IMR-90 (cell line): Measurements from ENCODE around the gene PMM1. TPM values are rescaled to one million over a fixed set of nuclear protein-coding genes. Genes with fewer than 3 reads are reported as not detected.

ENCODE experiments used
- ATAC-seq: fragments of 200-7000 bp; cut with Tn5 transposase; 2 replicates; pipeline ENCODE4 v1.9.1; 2020; ENCODE audit warnings: low read depth, mild to moderate bottlenecking, moderate library complexity
- BruUV-seq: library from RNA; stranded (reverse); fragments of 400-500 nt; replicated peaks from 2 replicates; lab custom pipeline; 2021; lab: Mats Ljungman, UMichigan
- CTCF ChIA-PET: fragments of 300-600 bp; formaldehyde crosslinking; extraction: SDS; loops from one replicate; lab custom pipeline; 2021; ENCODE audit warnings: antibody characterized with exemption; lab: Yijun Ruan, JAX
- POLR2A ChIA-PET: fragments of 300-600 bp; sonication (Branson Sonifier 250); formaldehyde crosslinking; loops from one replicate; lab custom pipeline; 2022; ENCODE audit warnings: antibody characterized with exemption; ENCODE audit not compliant: unreplicated experiment; lab: Charles Lee
- DNase-seq: peaks from one replicate; pipeline ENCODE4 v3.0.0; 2013
- H2AFZ ChIP-seq: replicated peaks from 2 replicates; pipeline ENCODE3; 2013; ENCODE audit warnings: low read length, mild to moderate bottlenecking; ENCODE audit not compliant: poor library complexity
- H2AK5ac ChIP-seq: 2 replicates; pipeline ENCODE4 v1.6.1; 2013; ENCODE audit warnings: low read depth, low read length, inconsistent platforms
- H2AK9ac ChIP-seq: replicated peaks from 2 replicates; pipeline ENCODE3; 2013; ENCODE audit warnings: mild to moderate bottlenecking, low read depth, low read length, moderate library complexity; ENCODE audit not compliant: poor library complexity
- H2BK120ac ChIP-seq: 2 replicates; pipeline ENCODE4 v1.6.1; 2013; ENCODE audit warnings: low read depth, low read length, inconsistent platforms
- H2BK15ac ChIP-seq: 3 replicates; pipeline ENCODE4 v1.6.1; 2013; ENCODE audit warnings: low read depth, low read length, inconsistent platforms
- H2BK20ac ChIP-seq: 2 replicates; pipeline ENCODE4 v1.6.1; 2013; ENCODE audit warnings: low read depth, mild to moderate bottlenecking, inconsistent platforms, low read length, moderate library complexity
- H2BK5ac ChIP-seq: 2 replicates; pipeline ENCODE4 v1.6.1; 2013; ENCODE audit warnings: mild to moderate bottlenecking, low read depth, low read length, inconsistent platforms; ENCODE audit not compliant: poor library complexity, severe bottlenecking
- H3K14ac ChIP-seq: replicated peaks from 2 replicates; pipeline ENCODE4 v1.6.1; 2013; ENCODE audit warnings: low read depth, low read length, inconsistent platforms
- H3K18ac ChIP-seq: 2 replicates; pipeline ENCODE4 v1.6.1; 2013; ENCODE audit warnings: low read depth, low read length, control low read depth
- H3K23ac ChIP-seq: 2 replicates; pipeline ENCODE4 v1.6.1; 2013; ENCODE audit warnings: low read depth, low read length, inconsistent platforms
- H3K27ac ChIP-seq: 2 replicates; pipeline ENCODE4 v1.5.1; 2013; ENCODE audit warnings: mild to moderate bottlenecking, control low read depth, low read length; ENCODE audit not compliant: insufficient read depth
- H3K27me3 ChIP-seq: 2 replicates; pipeline ENCODE4 v1.6.1; 2013; ENCODE audit warnings: low read length; ENCODE audit not compliant: control insufficient read depth, insufficient read depth
- H3K36me3 ChIP-seq: 2 replicates; pipeline ENCODE4 v1.6.1; 2013; ENCODE audit warnings: low read length, mixed read lengths; ENCODE audit not compliant: control insufficient read depth, insufficient read depth
- H3K4ac ChIP-seq: 2 replicates; pipeline ENCODE4 v1.6.1; 2013; ENCODE audit warnings: low read depth, low read length, inconsistent platforms
- H3K4me1 ChIP-seq: 2 replicates; pipeline ENCODE4 v1.6.1; 2013; ENCODE audit warnings: low read length, mixed read lengths; ENCODE audit not compliant: control insufficient read depth, insufficient read depth
- H3K4me2 ChIP-seq: 2 replicates; pipeline ENCODE4 v1.6.1; 2013; ENCODE audit warnings: low read depth, mild to moderate bottlenecking, control low read depth, low read length, moderate library complexity
- H3K4me3 ChIP-seq: 2 replicates; pipeline ENCODE4 v1.5.1; 2013; ENCODE audit warnings: low read depth, mild to moderate bottlenecking, control low read depth, low read length, moderate library complexity; ENCODE audit not compliant: insufficient read depth
- H3K56ac ChIP-seq: 2 replicates; pipeline ENCODE4 v1.6.1; 2013; ENCODE audit warnings: low read length, inconsistent platforms; ENCODE audit not compliant: insufficient read depth; ENCODE audit errors: extremely low read depth
- H3K79me1 ChIP-seq, 2 experiments: 2 replicates each; pipeline ENCODE4 v1.6.1; 2013; ENCODE audit warnings: low read length in 2 of 2, inconsistent platforms in 1 of 2, low read depth in 1 of 2
- H3K9ac ChIP-seq: 2 replicates; pipeline ENCODE4 v1.6.1; 2013; ENCODE audit warnings: low read depth, low read length, control low read depth
- H3K9me1 ChIP-seq: 2 replicates; pipeline ENCODE4 v1.6.1; 2013; ENCODE audit warnings: low read length, inconsistent platforms; ENCODE audit not compliant: insufficient read depth
- H3K9me3 ChIP-seq: 2 replicates; pipeline ENCODE4 v1.6.1; 2013; ENCODE audit warnings: low read length; ENCODE audit not compliant: control insufficient read depth, insufficient read depth
- H4K20me1 ChIP-seq: 2 replicates; pipeline ENCODE4 v1.6.1; 2013; ENCODE audit warnings: low read length, inconsistent platforms; ENCODE audit not compliant: insufficient read depth
- H4K5ac ChIP-seq: 2 replicates; pipeline ENCODE4 v1.6.1; 2013; ENCODE audit warnings: mild to moderate bottlenecking, low read depth, low read length, control low read depth
- H4K8ac ChIP-seq, 2 experiments: 2 replicates each; pipeline ENCODE4 v1.6.1; 2013; ENCODE audit warnings: low read depth in 2 of 2, low read length in 2 of 2, control low read depth in 1 of 2, inconsistent platforms in 1 of 2
- H4K91ac ChIP-seq: 2 replicates; pipeline ENCODE4 v1.6.1; 2013; ENCODE audit warnings: low read depth, low read length, inconsistent platforms; ENCODE audit not compliant: insufficient read depth
- BHLHE40 ChIP-seq: fragments of 150-350 bp; IDR thresholded peaks from 2 replicates; pipeline ENCODE4 v1.6.1; 2016; ENCODE audit warnings: mild to moderate bottlenecking, low read depth, low read length
- ELK1 ChIP-seq: fragments of 150-350 bp; IDR thresholded peaks from 2 replicates; pipeline ENCODE4 v1.6.1; 2016; ENCODE audit warnings: low read depth, mild to moderate bottlenecking, low read length, moderate library complexity, borderline replicate concordance
- FOS ChIP-seq: fragments of 150-350 bp; IDR thresholded peaks from 2 replicates; pipeline ENCODE4 v1.6.1; 2016; ENCODE audit warnings: low read depth, low read length
- MAFK ChIP-seq: IDR thresholded peaks from 2 replicates; pipeline ENCODE4 v1.6.1; 2012; ENCODE audit warnings: low read depth, low read length, improper control_type of control experiment
- MAZ ChIP-seq: IDR thresholded peaks from 2 replicates; pipeline ENCODE4 v1.6.1; 2012; ENCODE audit warnings: low read depth, mild to moderate bottlenecking, low read length, improper control_type of control experiment, moderate library complexity, borderline replicate concordance
- NFE2L2 ChIP-seq: fragments of 150-350 bp; IDR thresholded peaks from 2 replicates; pipeline ENCODE4 v1.6.1; 2016; ENCODE audit warnings: low read depth, mild to moderate bottlenecking, low read length
- RAD21 ChIP-seq: IDR thresholded peaks from 2 replicates; pipeline ENCODE4 v1.6.1; 2012; ENCODE audit warnings: low read length, improper control_type of control experiment
- RFX5 ChIP-seq: IDR thresholded peaks from 2 replicates; pipeline ENCODE4 v1.8.0; 2012; ENCODE audit warnings: low read depth, mild to moderate bottlenecking, low read length, moderate library complexity
- USF2 ChIP-seq: fragments of 150-350 bp; IDR thresholded peaks from 2 replicates; pipeline ENCODE4 v1.6.1; 2017; ENCODE audit warnings: mild to moderate bottlenecking, antibody characterized with exemption, low read length, low read depth
- WGBS, 2 experiments: methylation state at CpG; one replicate each; pipeline versions ENCODE4 v1.1.5 to v1.1.7; 2013; ENCODE audit warnings: missing lambda C conversion rate in 2 of 2; ENCODE audit not compliant: insufficient read length in 1 of 2; ENCODE audit errors: extremely low coverage in 2 of 2; 5-methylcytosine and 5-hydroxymethylcytosine counted together
- dilution Hi-C: fragments of 300-500 bp; cut with HindIII; formaldehyde crosslinking; loops from one replicate; pipeline ENCODE4 v1.14.3; 2018; ENCODE audit warnings: low sequenced_read_pairs; ENCODE audit not compliant: unreplicated experiment
- in situ Hi-C: fragments of 300-500 bp; cut with MboI; formaldehyde crosslinking; loops from 3 replicates; pipeline ENCODE4 v1.14.3; 2019; ENCODE audit warnings: low sequenced_read_pairs, inconsistent platforms, mixed read lengths
- intact Hi-C: fragments of 100-400 bp; cut with micrococcal nuclease; formaldehyde crosslinking; loops from 2 replicates; pipeline ENCODE4 v1.10.0; 2022
- polyA plus RNA-seq, 3 experiments: library from polyadenylated mRNA; depleted of rRNA; stranded (reverse); fragments of >200 nt; gene quantifications; 2 replicates each; pipeline ENCODE4 v1.2.3, GENCODE V29; 2012; ENCODE audit warnings: low replicate concordance in 1 of 3
- total RNA-seq: library from RNA; depleted of rRNA; stranded (reverse); fragments of >200 nt; gene quantifications from 2 replicates; pipeline ENCODE4 v1.2.3, GENCODE V29; 2012

PMM1 gene
- total and polyA plus RNA-seq, 2 of the 4 experiments (the other 2 are of a cell fraction): 22.8 to 92.8 TPM

GRCh38 chr22:41578818-41579217 lies 10.8 kb downstream of the PMM1 start:
- DNase-seq (no peak), ATAC-seq (no peak)
- H3K9me1 ChIP-seq: no peaks in the 10 kb centered on the region; the same call in 1 of the 2 replicates
- no peak overlapping the region for H2AK9ac ChIP-seq
- ChIA-PET POLR2A (no interaction called here), CTCF (no interaction called here)
- no peak overlapping the region for H3K9ac ChIP-seq
- no peak overlapping the region for H2BK20ac ChIP-seq
- H4K8ac ChIP-seq: no peak overlapping the region
- no peak overlapping the region for H3K14ac ChIP-seq
- no peak overlapping the region for H2BK120ac ChIP-seq
- no peak overlapping the region for H3K4ac ChIP-seq
- no TSS peak for BruUV-seq
- H3K23ac ChIP-seq: no peak overlapping the region
- no peak overlapping the region for H3K4me3 ChIP-seq
- no peak overlapping the region for H3K4me2 ChIP-seq
- no peak overlapping the region for H3K18ac ChIP-seq
- no peak overlapping the region for H2BK15ac ChIP-seq
- no peak overlapping the region for H4K5ac ChIP-seq
- H3K4me1 ChIP-seq: peaks cover 7% of the 10 kb centered on the region; the same call in 1 of the 2 replicates
- no peak overlapping the region for H2BK5ac ChIP-seq
- no peak overlapping the region for H4K91ac ChIP-seq
- TF ChIP-seq BHLHE40: no peak
- no peak for TF ChIP-seq MAFK
- no peak for TF ChIP-seq USF2
- TF ChIP-seq RFX5: no peak
- TF ChIP-seq MAZ: no peak
- TF ChIP-seq ELK1: no peak
- no peak for TF ChIP-seq NFE2L2
- TF ChIP-seq RAD21: no peak
- no peak for TF ChIP-seq FOS
- no peaks in the 10 kb centered on the region for H3K27me3 ChIP-seq
- no peak overlapping the region for H2AFZ ChIP-seq
- no peaks in the 10 kb centered on the region for H3K9me3 ChIP-seq
- peaks cover 3% of the 10 kb centered on the region for H4K20me1 ChIP-seq
- H3K56ac ChIP-seq: no peak overlapping the region
- 89% methylated on average over 4 of the region's 9 CpGs; no CpG with 5 or more reads in 1 of the 2 experiments for WGBS, 2 experiments
- H2AK5ac ChIP-seq: no peak overlapping the region
- in situ Hi-C loops (no loop called here), intact Hi-C loops (no loop called here), dilution Hi-C loops (no loop called here)
- peaks cover 68% of the 10 kb centered on the region for H3K36me3 ChIP-seq
- no peak overlapping the region for H3K27ac ChIP-seq
- peaks cover 5 to 40% of the 10 kb centered on the region in 2 experiments for H3K79me1 ChIP-seq
